Omental fat pad (tissue), 4 donors: Measurements from ENCODE around the gene SRGAP3. TPM values are rescaled to one million over a fixed set of nuclear protein-coding genes. Genes with fewer than 3 reads are reported as not detected.

Experiments used
- ATAC-seq: fragments of 150-250 bp; one replicate; pipeline ENCODE4 v1.9.1; 2016; ENCODE audit warnings: mild to moderate bottlenecking, moderate library complexity; ENCODE audit not compliant: low FRiP score
- DNase-seq: peaks from one replicate; pipeline ENCODE4 v3.0.0-alpha.2; 2019; ENCODE audit warnings: low spot score
- total RNA-seq, 4 donors: library from RNA; depleted of rRNA; stranded (reverse); fragments of >200 nt; gene quantifications; one replicate each; pipeline ENCODE4 v1.1.0, GENCODE V29; 2016
- TF ChIP-seq, protein P1 (sequence below), 3 donors: fragments of 450-650 bp; IDR thresholded peaks; one replicate each; pipeline ENCODE4 v1.5.1; 2016 to 2017; ENCODE audit warnings: antibody characterized with exemption in 3 of 3, mild to moderate bottlenecking in 3 of 3, moderate library complexity in 2 of 3

The SRGAP3 gene
- total RNA-seq, 4 donors from 2014 or later = 3.0 to 5.3 (median 3.6) TPM

DNA sequence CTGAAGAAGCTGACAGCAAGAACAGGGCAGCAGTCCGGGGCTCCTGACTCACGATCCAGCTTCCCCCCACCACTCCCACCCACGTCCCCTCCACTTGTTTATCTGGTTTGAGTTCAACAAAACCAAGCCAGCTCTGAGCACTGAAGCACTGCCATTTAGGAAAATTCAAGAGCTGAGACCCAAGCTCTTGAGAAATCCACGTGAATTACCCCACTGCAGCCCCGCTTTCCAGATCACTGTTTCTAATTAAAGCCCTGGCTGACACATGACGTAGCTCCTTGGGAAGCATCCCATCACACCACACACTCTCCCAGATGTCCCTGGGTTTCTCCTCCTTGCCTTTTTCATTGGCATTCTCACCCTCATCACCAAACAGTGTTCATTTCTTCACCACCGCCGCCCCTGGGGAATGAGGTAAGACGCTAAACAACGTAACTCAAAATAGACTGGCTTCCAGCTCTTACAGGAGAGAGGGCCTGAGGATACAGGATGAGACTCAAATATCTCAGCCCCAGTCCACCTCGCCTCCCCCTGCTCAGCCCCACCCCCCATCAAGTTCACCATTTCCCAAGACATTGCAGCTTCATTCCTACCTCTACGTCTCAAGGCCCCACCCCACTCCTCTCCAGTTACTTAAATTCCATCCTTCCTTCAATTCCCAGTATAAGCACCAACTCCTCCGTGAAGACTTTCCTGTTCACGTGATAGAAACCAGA lies 95.4 kb downstream of the SRGAP3 start:
- TF ChIP-seq, protein P1, sequence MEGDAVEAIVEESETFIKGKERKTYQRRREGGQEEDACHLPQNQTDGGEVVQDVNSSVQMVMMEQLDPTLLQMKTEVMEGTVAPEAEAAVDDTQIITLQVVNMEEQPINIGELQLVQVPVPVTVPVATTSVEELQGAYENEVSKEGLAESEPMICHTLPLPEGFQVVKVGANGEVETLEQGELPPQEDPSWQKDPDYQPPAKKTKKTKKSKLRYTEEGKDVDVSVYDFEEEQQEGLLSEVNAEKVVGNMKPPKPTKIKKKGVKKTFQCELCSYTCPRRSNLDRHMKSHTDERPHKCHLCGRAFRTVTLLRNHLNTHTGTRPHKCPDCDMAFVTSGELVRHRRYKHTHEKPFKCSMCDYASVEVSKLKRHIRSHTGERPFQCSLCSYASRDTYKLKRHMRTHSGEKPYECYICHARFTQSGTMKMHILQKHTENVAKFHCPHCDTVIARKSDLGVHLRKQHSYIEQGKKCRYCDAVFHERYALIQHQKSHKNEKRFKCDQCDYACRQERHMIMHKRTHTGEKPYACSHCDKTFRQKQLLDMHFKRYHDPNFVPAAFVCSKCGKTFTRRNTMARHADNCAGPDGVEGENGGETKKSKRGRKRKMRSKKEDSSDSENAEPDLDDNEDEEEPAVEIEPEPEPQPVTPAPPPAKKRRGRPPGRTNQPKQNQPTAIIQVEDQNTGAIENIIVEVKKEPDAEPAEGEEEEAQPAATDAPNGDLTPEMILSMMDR (IDR thresholded peaks at IDR 0.05) = no peak
- DNase-seq (no peak), ATAC-seq (no peak)

DNA sequence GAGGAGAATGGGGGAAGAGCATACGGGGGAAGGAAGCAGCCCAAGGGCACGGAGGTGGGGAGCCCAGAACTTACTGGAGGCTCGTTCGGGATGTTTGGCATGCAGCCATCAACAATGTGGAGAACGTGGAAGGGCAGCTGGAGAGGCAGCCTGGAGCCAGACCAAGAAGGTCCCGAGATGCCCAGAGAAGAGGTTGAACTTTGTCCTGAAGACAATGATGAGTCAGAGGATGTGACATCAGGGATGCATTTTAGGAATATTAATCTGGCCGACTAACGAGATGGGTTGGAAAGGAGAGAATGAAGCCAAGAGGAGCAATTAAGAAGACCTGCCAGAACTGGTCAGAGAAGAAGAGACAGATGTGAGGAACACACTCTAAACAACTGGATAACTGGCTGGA lies 98.2 kb downstream of the SRGAP3 start:
- ATAC-seq (no peak), DNase-seq (no peak)
- TF ChIP-seq, protein P1 (IDR thresholded peaks at IDR 0.05) = no peak

DNA sequence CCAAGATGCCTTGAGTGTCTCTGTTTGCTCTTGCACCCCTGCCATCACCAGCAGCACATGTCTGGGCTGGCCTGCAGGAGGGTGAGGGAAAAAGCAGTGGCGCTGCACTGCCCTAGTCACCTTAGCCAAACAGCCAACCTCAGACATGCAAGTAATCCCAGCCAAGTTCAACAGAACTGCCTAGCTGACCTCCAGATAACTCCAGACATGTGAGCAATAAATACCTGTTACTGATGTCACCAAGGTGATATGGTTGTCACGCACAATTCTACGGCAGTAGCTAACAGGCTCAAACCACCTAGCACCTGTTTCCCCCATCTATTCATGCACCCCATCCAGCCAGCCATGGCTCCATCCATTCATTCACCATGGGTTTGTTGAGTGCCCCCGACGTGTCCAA lies 99.9 kb downstream of the SRGAP3 start:
- DNase-seq (no peak), ATAC-seq (no peak)
- TF ChIP-seq, protein P1 (IDR thresholded peaks at IDR 0.05) = no peak

DNA sequence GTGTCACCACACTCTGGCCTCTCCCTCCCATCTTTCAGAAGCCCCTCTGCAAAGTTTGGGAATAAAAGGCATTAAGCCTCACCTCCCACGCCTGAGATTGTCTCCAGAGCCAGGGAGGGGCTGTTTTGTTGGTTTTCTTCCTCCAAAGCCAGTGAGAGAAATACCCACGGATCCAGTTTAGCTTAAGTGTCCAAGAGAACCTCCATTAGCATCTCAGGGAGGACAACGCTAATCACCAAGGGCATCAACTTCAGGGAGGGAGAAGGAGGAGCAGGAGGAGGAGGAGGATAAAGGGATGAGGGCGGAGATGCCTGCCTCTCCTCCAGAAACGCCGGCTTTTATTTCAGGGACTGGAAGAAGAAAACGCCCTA lies 101.6 kb downstream of the SRGAP3 start:
- ATAC-seq (no peak), DNase-seq (no peak)
- TF ChIP-seq, protein P1 (IDR thresholded peaks at IDR 0.05) = no peak

DNA sequence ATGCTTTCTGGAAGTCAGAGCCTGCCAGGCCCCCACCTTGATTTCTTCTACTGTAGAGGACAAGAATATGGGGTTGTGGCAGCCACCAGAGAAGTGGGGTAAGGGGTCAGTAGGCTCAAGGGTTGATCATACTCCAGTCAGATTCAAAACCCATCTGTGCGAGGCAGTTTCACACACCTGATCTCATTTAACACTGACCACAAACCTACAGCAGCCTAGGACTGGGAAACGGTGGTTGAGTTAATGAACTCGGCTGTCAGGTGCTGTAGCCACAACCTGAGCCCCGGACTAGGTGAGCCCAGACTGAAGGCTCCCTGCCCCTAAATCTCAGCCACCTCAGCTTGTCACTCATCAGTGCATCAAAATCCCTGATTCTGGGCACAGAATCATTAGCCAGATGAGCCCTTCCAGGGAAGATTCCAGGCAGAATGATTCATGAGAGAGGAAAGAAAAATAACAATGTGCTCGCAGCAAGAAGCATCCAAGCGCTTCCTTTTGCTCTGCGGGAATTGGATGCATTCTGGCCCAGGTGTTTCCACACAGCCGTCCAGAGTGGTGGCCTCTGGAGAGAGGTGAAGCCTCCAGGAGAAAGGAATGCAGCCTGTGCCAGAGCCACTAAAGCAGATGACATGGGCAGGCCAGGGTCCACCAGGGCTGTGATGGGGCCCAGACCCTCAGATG lies 102.1 kb downstream of the SRGAP3 start:
- TF ChIP-seq, protein P1 (IDR thresholded peaks at IDR 0.05) = no peak
- DNase-seq (no peak), ATAC-seq (peak; percentile 30)

DNA sequence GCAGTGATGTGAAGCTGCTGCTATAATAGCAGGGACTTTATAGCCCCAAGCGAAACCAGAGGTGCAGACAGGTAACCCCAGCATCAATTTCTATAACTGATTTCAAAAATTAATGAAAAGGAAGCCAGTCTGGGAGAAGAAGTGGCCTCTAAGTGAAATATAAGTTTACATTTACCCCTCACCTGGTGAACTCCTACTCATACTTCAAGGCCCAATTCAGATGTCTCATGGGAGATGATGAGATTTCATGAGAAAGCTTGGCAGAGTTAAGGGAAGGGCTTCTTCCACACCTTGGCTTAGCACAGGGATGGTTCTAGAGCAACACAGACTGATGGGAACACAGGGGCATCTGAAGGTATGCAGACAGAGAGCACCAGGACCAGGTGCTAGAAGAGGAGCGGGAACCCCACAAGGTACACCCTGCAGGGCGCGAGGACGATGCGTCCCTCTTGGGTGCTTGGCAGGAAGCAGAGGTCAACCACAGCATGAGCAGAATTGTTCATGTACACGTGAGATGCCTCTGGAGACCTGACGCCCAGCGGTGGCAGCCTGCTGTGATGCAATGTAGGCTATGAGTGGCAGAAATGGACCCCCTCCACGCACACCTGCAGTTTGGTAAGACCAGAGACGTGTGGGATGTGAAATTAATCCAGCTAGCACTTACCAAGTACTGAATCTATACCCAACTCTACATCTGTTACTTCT lies 102.9 kb downstream of the SRGAP3 start:
- TF ChIP-seq, protein P1 (IDR thresholded peaks at IDR 0.05) = no peak
- DNase-seq = no peak
- no peak for ATAC-seq
